MG63 (cell line): ENCODE measurements around the gene FES. TPM values are rescaled to one million over a fixed set of nuclear protein-coding genes. Genes with fewer than 3 reads are reported as not detected.
A peak's percentile ranks its signal among the peaks of the same experiment; 100 is the strongest.
"Not testable (repeated sequence)": the region's sequence is repeated elsewhere in the genome, so short reads cannot be mapped to it uniquely, and the experiment has no call there.

Experiments used
- DNase-seq: peaks from one replicate; pipeline ENCODE4 v3.0.0-alpha.2; 2020
- H3K27me3 ChIP-seq: fragments of 250-450 bp; sonication (Bioruptor Pico); 2 replicates; pipeline ENCODE4 v1.5.1; 2020; ENCODE audit warnings: mild to moderate bottlenecking, moderate library complexity
- H3K36me3 ChIP-seq: fragments of 250-450 bp; sonication (Bioruptor Pico); 2 replicates; pipeline ENCODE4 v1.5.1; 2020; ENCODE audit warnings: mild to moderate bottlenecking, moderate library complexity
- H3K4me3 ChIP-seq: fragments of 250-450 bp; sonication (Bioruptor Pico); 2 replicates; pipeline ENCODE4 v1.5.1; 2020; ENCODE audit warnings: mild to moderate bottlenecking, moderate library complexity
- H3K9me3 ChIP-seq: fragments of 250-450 bp; sonication (Bioruptor Pico); 2 replicates; pipeline ENCODE4 v1.5.1; 2020; ENCODE audit warnings: mild to moderate bottlenecking, moderate library complexity
- total RNA-seq: library from RNA; depleted of rRNA; stranded (reverse); fragments of >200 nt; shearing (Covaris generic); gene quantifications from 2 replicates; pipeline ENCODE4 v1.2.3, GENCODE V29; 2014; ENCODE audit warnings: low replicate concordance

The FES gene
- total RNA-seq, 1 experiment from 2014 or later = 13.7 TPM

DNA sequence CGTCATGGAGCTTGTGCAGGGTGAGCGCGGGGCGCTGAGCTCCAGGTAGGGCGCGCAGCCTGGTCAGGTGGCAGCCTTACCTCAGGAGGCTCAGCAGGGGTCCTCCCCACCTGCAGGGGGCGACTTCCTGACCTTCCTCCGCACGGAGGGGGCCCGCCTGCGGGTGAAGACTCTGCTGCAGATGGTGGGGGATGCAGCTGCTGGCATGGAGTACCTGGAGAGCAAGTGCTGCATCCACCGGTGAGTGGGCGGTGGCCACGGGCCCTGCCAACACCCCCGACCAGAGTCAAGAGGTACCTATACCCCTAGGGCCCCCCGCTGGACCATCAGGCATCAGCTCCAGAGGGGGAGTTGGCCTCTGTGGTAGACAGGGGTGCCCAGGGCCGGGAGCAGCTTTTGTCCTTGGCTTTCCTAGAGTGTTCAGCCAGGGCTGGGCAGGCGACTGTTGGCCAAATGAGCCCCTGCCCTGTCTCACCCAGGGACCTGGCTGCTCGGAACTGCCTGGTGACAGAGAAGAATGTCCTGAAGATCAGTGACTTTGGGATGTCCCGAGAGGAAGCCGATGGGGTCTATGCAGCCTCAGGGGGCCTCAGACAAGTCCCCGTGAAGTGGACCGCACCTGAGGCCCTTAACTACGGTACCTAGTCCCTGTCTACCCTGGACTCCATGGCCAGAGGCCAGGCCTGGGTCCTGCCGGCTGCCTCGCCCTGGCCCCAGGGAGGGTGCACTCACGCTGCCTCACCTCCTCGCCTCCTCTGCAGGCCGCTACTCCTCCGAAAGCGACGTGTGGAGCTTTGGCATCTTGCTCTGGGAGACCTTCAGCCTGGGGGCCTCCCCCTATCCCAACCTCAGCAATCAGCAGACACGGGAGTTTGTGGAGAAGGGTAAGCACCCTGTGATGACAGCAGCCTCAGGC is 9.1 kb downstream of the FES start:
- no peak overlapping the region for H3K4me3 ChIP-seq
- no peaks in the 10 kb centered on the region for H3K36me3 ChIP-seq
- no peak for DNase-seq
- H3K9me3 ChIP-seq = no peaks in the 10 kb centered on the region
- H3K27me3 ChIP-seq = no peaks in the 10 kb centered on the region

DNA sequence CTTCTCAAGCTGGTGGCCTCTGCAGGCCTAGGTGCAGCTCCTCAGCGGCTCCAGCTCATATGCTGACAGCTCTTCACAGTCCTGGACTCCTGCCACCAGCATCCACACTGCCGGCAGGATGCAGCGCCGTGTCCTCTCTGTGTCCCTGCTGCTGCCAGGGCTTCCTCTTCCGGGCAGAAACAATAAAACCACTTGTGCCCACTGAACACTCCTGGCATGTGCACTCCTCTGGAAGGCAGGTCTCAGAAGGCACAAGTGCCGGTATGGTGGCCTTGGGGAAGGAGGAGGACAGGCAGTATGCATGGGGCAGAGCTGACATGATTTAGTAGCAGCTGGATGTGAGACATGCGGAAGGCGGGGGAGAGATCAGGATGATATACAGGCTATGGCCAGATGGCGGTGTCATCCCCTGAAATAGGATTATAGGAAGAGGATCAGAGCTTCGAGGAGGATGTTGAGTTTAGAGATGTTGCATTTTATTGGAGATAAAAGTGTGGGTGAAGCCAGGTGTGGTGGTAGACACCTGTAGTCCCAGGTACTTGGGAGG is 11.3 kb downstream of the FES start:
- no peaks in the 10 kb centered on the region for H3K27me3 ChIP-seq
- H3K4me3 ChIP-seq = no peak overlapping the region
- DNase-seq = no peak
- H3K9me3 ChIP-seq = no peaks in the 10 kb centered on the region
- H3K36me3 ChIP-seq = no peaks in the 10 kb centered on the region

- H3K9me3 ChIP-seq, H3K27me3 ChIP-seq, H3K4me3 ChIP-seq, DNase-seq, H3K36me3 ChIP-seq: not testable (repeated sequence)
Measured at GRCh38 chr15:90897131-90897655, 12.9 kb downstream of the FES start.

DNA sequence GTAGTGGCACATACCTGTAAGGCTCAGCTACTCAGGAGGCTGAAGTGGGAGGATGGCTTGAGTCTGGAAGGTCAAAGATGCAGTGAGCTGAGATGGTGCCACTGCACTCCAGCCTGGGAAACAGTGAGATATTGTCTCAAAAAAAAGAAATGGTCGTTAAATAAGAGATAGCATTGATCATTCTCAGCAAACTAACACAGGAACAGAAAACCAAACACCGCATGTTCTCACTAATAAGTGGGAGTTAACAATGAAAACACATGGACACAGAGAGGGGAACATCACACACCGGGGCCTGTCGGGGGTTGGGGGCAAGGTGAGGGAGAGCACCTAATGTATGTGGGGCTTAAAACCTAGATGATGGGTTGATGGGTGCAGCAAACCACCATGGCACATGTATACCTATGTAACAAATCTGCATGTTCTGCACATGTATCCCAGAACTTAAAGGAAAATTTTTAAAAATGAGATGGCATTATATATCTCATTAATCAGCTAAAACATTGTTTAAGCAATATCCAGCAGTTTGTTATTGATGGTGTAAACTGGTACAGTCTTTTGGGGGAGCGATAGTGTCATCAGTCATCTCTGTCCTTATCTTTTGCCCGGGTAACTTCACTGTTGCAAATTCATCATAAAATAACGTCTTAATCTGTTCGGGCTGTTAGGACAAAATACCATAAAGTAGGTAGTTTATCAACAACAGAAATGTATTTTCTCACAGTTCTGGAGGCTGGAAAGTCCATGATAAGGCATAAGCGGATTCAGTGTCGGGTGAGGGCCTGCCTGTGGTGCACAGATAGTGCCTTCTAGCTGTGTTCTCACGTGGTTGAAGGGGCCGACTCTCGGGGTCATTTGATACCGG is 17.1 kb downstream of the FES start:
- peaks cover 17% of the 10 kb centered on the region for H3K36me3 ChIP-seq
- no peaks in the 10 kb centered on the region for H3K27me3 ChIP-seq
- no peaks in the 10 kb centered on the region for H3K9me3 ChIP-seq
- peak overlapping the region; percentile 71 for H3K4me3 ChIP-seq
- DNase-seq = no peak

DNA sequence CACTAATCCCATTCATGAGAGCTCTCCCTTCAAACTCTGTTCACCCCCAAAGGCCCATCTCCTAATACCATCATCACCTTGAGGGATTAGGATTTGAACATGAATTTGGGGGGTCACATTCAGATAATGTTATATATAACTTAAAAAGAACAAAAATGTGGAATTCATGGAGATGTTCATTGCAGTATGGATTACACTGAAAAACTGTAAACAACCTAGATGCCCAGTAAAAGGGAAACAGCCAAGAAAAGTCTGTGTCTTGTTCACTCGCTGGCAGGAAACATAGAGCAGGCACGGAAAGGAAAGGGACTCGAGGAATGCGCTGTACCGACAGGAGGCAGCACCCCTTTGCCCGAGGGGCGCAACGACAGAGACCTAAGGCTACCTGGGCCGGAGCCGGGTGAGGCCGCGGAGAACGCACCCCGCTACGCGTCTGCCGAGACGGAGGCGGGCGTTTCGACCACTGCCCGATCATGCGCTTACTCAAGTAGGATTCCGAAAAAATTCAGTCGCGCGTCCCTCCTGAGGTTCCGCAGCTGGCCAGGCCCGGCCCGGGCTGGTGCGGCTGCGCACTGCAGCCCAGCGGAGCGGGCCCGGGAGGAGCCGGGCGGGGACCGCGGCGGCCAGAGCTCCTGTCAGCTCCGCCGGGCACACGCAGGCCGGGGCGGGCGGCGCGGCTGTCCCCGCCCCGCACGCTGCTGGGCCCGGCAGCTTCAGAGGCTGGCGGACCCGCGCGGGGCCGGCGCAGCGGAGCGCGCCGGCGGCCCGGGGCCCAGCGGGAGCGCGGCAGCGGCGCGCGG is 17.9 kb downstream of the FES start:
- no peaks in the 10 kb centered on the region for H3K27me3 ChIP-seq
- H3K4me3 ChIP-seq = peak overlapping the region; percentile 71
- H3K36me3 ChIP-seq = peaks cover 25% of the 10 kb centered on the region
- no peaks in the 10 kb centered on the region for H3K9me3 ChIP-seq
- peak; percentile 80 for DNase-seq

- Histone ChIP-seq H3K36me3 (peaks cover 30% of the 10 kb centered on the region), H3K27me3 (no peaks in the 10 kb centered on the region), H3K9me3 (no peaks in the 10 kb centered on the region), H3K4me3 (peak within 1 kb of the TSS; percentile 71)
- peak; percentile 62 for DNase-seq
Measured at GRCh38 chr15:90902840-90903732, 18.8 kb downstream of the FES start, which contains the start of gene MAN2A2. Gene MAN2A2 (plus strand): TSS chr15:90903302. CDS start chr15:90904208, 906 bp downstream.

GRCh38 chr15:90903733-90904536 is 19.6 kb downstream of the FES start:
- Histone ChIP-seq H3K9me3 (no peaks in the 10 kb centered on the region), H3K4me3 (peak overlapping the region; percentile 70), H3K36me3 (peaks cover 30% of the 10 kb centered on the region), H3K27me3 (no peaks in the 10 kb centered on the region)
- DNase-seq = no peak

- no peak for DNase-seq
- H3K4me3 ChIP-seq = no peak overlapping the region
- H3K9me3 ChIP-seq = no peaks in the 10 kb centered on the region
- no peaks in the 10 kb centered on the region for H3K27me3 ChIP-seq
- peaks cover 33% of the 10 kb centered on the region for H3K36me3 ChIP-seq
Measured at GRCh38 chr15:90904746-90905145, 20.4 kb downstream of the FES start.

DNA sequence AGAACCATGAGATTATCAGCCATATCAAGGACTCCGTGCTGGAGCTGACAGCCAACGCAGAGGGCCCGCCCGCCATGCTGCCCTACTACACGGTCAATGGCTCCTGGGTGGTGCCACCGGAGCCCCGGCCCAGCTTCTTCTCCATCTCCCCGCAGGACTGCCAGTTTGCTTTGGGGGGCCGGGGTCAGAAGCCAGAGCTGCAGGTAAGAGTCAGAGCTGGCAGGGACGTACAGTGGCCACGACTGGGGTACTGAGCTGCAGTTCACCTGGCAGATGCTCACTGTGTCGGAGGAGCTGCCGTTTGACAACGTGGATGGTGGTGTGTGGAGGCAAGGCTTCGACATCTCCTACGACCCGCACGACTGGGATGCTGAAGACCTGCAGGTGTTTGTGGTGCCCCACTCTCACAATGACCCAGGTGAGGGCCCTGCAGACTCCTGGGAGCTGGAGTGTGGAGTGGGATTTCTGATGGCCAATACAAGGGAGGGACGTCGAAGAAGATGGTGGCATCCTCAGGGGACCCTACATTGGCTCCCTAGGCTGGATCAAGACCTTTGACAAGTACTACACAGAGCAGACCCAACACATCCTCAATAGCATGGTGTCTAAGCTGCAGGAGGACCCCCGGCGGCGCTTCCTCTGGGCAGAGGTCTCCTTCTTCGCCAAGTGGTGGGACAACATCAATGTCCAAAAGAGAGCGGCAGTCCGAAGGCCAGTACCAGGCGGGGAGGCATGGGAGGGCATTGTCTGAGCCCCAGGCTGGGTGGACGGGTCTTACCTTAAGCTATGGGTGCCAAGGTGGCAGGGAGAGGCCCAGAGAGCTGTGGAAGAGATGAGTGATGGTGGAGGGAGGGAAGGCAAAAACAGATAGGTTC is 21.2 kb downstream of the FES start:
- DNase-seq = no peak
- H3K9me3 ChIP-seq = no peaks in the 10 kb centered on the region
- H3K27me3 ChIP-seq = no peaks in the 10 kb centered on the region
- peaks cover 41% of the 10 kb centered on the region for H3K36me3 ChIP-seq
- H3K4me3 ChIP-seq = no peak overlapping the region

DNA sequence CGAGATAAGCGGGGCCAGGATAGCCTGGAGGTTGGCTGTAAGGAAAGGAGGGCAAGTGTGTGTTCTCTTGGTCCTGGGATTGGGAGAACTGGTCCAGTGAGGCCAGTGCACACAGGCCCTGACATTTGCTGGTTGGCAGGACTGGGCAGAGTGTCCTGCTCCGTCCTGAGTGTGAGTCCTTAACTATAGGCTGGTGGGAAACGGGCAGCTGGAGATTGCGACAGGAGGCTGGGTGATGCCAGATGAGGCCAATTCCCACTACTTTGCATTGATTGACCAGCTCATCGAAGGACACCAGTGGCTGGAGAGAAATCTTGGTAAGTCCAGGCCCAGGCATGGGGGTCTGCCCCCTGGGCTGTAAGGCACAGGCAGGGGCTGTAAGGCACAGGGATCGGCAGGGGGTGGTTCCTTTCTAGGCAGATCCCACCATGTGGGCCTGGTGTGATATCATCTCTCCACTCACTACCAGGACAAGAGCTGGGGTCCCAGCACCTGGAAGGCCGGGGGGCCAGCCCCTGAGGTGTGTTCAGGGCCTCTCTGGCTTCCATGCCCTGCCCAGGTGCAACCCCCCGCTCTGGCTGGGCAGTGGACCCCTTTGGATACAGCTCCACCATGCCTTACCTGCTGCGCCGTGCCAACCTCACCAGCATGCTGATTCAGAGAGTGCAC is 22.0 kb downstream of the FES start:
- H3K9me3 ChIP-seq = no peaks in the 10 kb centered on the region
- H3K4me3 ChIP-seq = no peak overlapping the region
- H3K36me3 ChIP-seq = peaks cover 47% of the 10 kb centered on the region
- H3K27me3 ChIP-seq = no peaks in the 10 kb centered on the region
- no peak for DNase-seq

GRCh38 chr15:90907051-90907660 is 22.9 kb downstream of the FES start:
- no peaks in the 10 kb centered on the region for H3K27me3 ChIP-seq
- H3K9me3 ChIP-seq = no peaks in the 10 kb centered on the region
- DNase-seq = no peak
- H3K4me3 ChIP-seq = no peak overlapping the region
- peaks cover 48% of the 10 kb centered on the region for H3K36me3 ChIP-seq

- Histone ChIP-seq H3K9me3 (no peaks in the 10 kb centered on the region), H3K27me3 (no peaks in the 10 kb centered on the region), H3K4me3 (no peak overlapping the region), H3K36me3 (peaks cover 55% of the 10 kb centered on the region)
- DNase-seq = no peak
Measured at GRCh38 chr15:90907838-90908507, 23.7 kb downstream of the FES start.
